Left ventricle myocardium inferior (tissue), 1 donor: ENCODE results near the gene C14orf93. TPM values are rescaled to one million over a fixed set of nuclear protein-coding genes. Genes with fewer than 3 reads are reported as not detected.

Source experiments
- total RNA-seq: library from RNA; stranded (reverse); fragmentation: NEBNext Ultra II Directional; extraction: Animal tissue kit (Norgen Biotek cat#: 25700); gene quantifications from one replicate; pipeline ENCODE4 v1.2.1, GENCODE V29; 2021
- donor health status: DM: no; HTN: yes; CAD: no; lungs with severe emphysema.

C14orf93 gene
- total RNA-seq, 1 donor from 2014 or later = 4.9 TPM

Other genes starting within 250 kb of the C14orf93 start
- 182 TPM for gene OXA1L, start 243.5 kb downstream of the C14orf93 start, total RNA-seq
- 4.6 TPM for gene SLC7A7, start 194.7 kb downstream of the C14orf93 start, total RNA-seq
- 110 TPM for gene MRPL52, start 180.3 kb downstream of the C14orf93 start, total RNA-seq
- 22.1 TPM for gene MMP14, start 173.6 kb downstream of the C14orf93 start, total RNA-seq
- gene LRP10, start 138.4 kb downstream of the C14orf93 start, total RNA-seq = 48.3 TPM
- not detected for gene REM2, start 126.9 kb downstream of the C14orf93 start, total RNA-seq
- gene RBM23, start 91.0 kb downstream of the C14orf93 start, total RNA-seq = 42.1 TPM
- 59.0 TPM for gene PRMT5, start 80.8 kb downstream of the C14orf93 start, total RNA-seq
- gene HAUS4, start 53.1 kb downstream of the C14orf93 start, total RNA-seq = 17.9 TPM
- gene AJUBA, start 27.6 kb downstream of the C14orf93 start, total RNA-seq = 7.2 TPM
- 118 TPM for gene PSMB5, start 24.8 kb upstream of the C14orf93 start, total RNA-seq
- gene PSMB11, start 32.1 kb upstream of the C14orf93 start, total RNA-seq = not detected
- gene CDH24, start 47.4 kb upstream of the C14orf93 start, total RNA-seq = 2.1 TPM
- gene ACIN1, start 85.0 kb upstream of the C14orf93 start, total RNA-seq = 64.6 TPM
- gene C14orf119, start 85.4 kb upstream of the C14orf93 start, total RNA-seq = 25.2 TPM
- gene CIROP, start 94.8 kb upstream of the C14orf93 start, total RNA-seq = not detected
- gene CEBPE, start 109.1 kb upstream of the C14orf93 start, total RNA-seq = not detected
- 10.6 TPM for gene SLC7A8, start 173.5 kb upstream of the C14orf93 start, total RNA-seq
- not detected for gene RNF212B, start 227.8 kb upstream of the C14orf93 start, total RNA-seq